Testis (tissue), 3 donors: ENCODE results near the gene TEX2. TPM values are rescaled to one million over a fixed set of nuclear protein-coding genes. Genes with fewer than 3 reads are reported as not detected.

Experiments
- DNase-seq: peaks from one replicate; pipeline ENCODE4 v3.0.0-alpha.2; 2019
- H3K27ac ChIP-seq, 2 donors: fragments of 200-600 bp; sonication (generic); one replicate each; pipeline ENCODE4 v1.5.1; 2019
- H3K27me3 ChIP-seq: fragments of 200-600 bp; sonication (generic); one replicate; pipeline ENCODE4 v1.5.1; 2019
- H3K36me3 ChIP-seq: fragments of 200-600 bp; sonication (generic); one replicate; pipeline ENCODE4 v1.5.1; 2017; ENCODE audit warnings: low read depth; ENCODE audit errors: missing control alignments
- H3K4me1 ChIP-seq: fragments of 200-600 bp; sonication (generic); one replicate; pipeline ENCODE4 v1.5.1; 2019
- H3K4me3 ChIP-seq, 2 donors: fragments of 200-600 bp; sonication (generic); one replicate each; pipeline ENCODE4 v1.5.1; 2017 to 2019
- H3K9me3 ChIP-seq: fragments of 200-600 bp; sonication (generic); one replicate; pipeline ENCODE4 v1.5.1; 2017
- CTCF ChIP-seq, 3 experiments: fragments of 450-650 bp in 2 of 3; fragments of 200-600 bp in 1 of 3; sonication (generic) in 1 of 3; IDR thresholded peaks; one replicate each; pipeline ENCODE4 v1.5.1; 2016 to 2019; ENCODE audit warnings: antibody characterized with exemption in 3 of 3, mild to moderate bottlenecking in 2 of 3, moderate library complexity in 1 of 3
- POLR2A ChIP-seq: fragments of 450-650 bp; IDR thresholded peaks from one replicate; pipeline ENCODE4 v1.6.1; 2017; ENCODE audit warnings: antibody characterized with exemption, mild to moderate bottlenecking, moderate library complexity
- WGBS, 2 donors: methylation state at CpG; one replicate each; pipeline ENCODE4 v1.1.5; 2018; 5-methylcytosine and 5-hydroxymethylcytosine counted together
- intact Hi-C: fragments of 100-400 bp; cut with DNase I; formaldehyde crosslinking; loops from one replicate; pipeline ENCODE4 v1.15.1; 2023; ENCODE audit warnings: low total_unique reads
- polyA plus RNA-seq: library from polyadenylated mRNA; stranded (reverse); fragments of 350-450 nt; fragmentation: Illumina TruSeq; extraction: RNeasy Lipid Tissue Mini Kit (QIAGEN cat#74804); gene quantifications from one replicate; pipeline ENCODE4 v1.2.3, GENCODE V29; 2014; ENCODE audit warnings: low read depth, low replicate concordance; ENCODE audit not compliant: insufficient read depth
- total RNA-seq, 2 donors: library from RNA; depleted of rRNA; stranded (reverse); fragments of >200 nt; gene quantifications; one replicate each; pipeline ENCODE4 v1.2.3, GENCODE V29; 2016

TEX2 gene
- total and polyA plus RNA-seq, 3 donors from 2014 or later: 66.0 to 136 (median 99.9) TPM

GRCh38 chr17:64205804-64206203 is 57.3 kb downstream of the TEX2 start:
- Histone ChIP-seq H3K27ac (no peak overlapping the region), H3K9me3 (no peaks in the 10 kb centered on the region), H3K4me1 (peaks cover 16% of the 10 kb centered on the region), H3K36me3 (no peaks in the 10 kb centered on the region), H3K4me3 (no peak overlapping the region), H3K27me3 (no peaks in the 10 kb centered on the region)
- intact Hi-C loops: no loop called here
- WGBS, 2 donors: 83 to 88% methylated on average over 2 of the region's 2 CpGs
- TF ChIP-seq CTCF (IDR thresholded peaks at IDR 0.05): no peak
- TF ChIP-seq POLR2A: no peak
- DNase-seq: no peak

- DNase-seq: no peak
- peaks cover 16% of the 10 kb centered on the region for H3K4me1 ChIP-seq
- intact Hi-C loops: no loop called here
- H3K27me3 ChIP-seq: no peaks in the 10 kb centered on the region
- TF ChIP-seq POLR2A (no peak), CTCF (IDR thresholded peaks at IDR 0.05) (no peak)
- 39 to 40% methylated on average over 4 of the region's 4 CpGs for WGBS, 2 donors
- H3K27ac ChIP-seq: no peak overlapping the region
- H3K4me3 ChIP-seq: no peak overlapping the region
- no peaks in the 10 kb centered on the region for H3K36me3 ChIP-seq
- H3K9me3 ChIP-seq: no peaks in the 10 kb centered on the region
Measured at GRCh38 chr17:64203630-64204029, 59.4 kb downstream of the TEX2 start.

- intact Hi-C loops: no loop called here
- H3K4me1 ChIP-seq: peaks cover 16% of the 10 kb centered on the region
- H3K27me3 ChIP-seq: no peaks in the 10 kb centered on the region
- no peaks in the 10 kb centered on the region for H3K36me3 ChIP-seq
- no peaks in the 10 kb centered on the region for H3K9me3 ChIP-seq
- no peak for DNase-seq
- TF ChIP-seq POLR2A (no peak), CTCF (IDR thresholded peaks at IDR 0.05) (no peak)
- no peak overlapping the region for H3K4me3 ChIP-seq
- no peak overlapping the region for H3K27ac ChIP-seq
- 50 to 51% methylated on average over 5 of the region's 5 CpGs for WGBS, 2 donors
Measured at GRCh38 chr17:64202683-64203344, 60.2 kb downstream of the TEX2 start.

GRCh38 chr17:64200080-64201032 is 62.7 kb downstream of the TEX2 start:
- intact Hi-C loops: no loop called here
- Histone ChIP-seq H3K36me3 (no peaks in the 10 kb centered on the region), H3K4me1 (peaks cover 16% of the 10 kb centered on the region), H3K9me3 (no peaks in the 10 kb centered on the region), H3K27me3 (no peaks in the 10 kb centered on the region), H3K4me3 (no peak overlapping the region), H3K27ac (no peak overlapping the region)
- WGBS, 2 donors: 86 to 88% methylated on average over 3 of the region's 3 CpGs
- TF ChIP-seq POLR2A (no peak), CTCF (IDR thresholded peaks at IDR 0.05) (no peak)
- DNase-seq: no peak
